Fibroblast of lung (primary cell): ENCODE results near the gene FKBP3. TPM values are rescaled to one million over a fixed set of nuclear protein-coding genes. Genes with fewer than 3 reads are reported as not detected.

Source experiments
- DNase-seq, 2 donors: peaks; one replicate each; pipeline versions ENCODE4 v3.0.0 to v3.0.0-alpha.2; 2010; ENCODE audit warnings: low read depth in 2 of 2
- H2AFZ ChIP-seq: 2 replicates; pipeline ENCODE4 v1.5.1; 2012; ENCODE audit warnings: low read length, control low read depth, inconsistent platforms
- H3K27ac ChIP-seq: 2 replicates; pipeline ENCODE4 v1.5.1; 2011; ENCODE audit warnings: low read length, control low read depth; ENCODE audit not compliant: insufficient read depth
- H3K27me3 ChIP-seq: 2 replicates; pipeline ENCODE4 v1.5.1; 2011; ENCODE audit warnings: mild to moderate bottlenecking, low read length; ENCODE audit not compliant: control insufficient read depth, insufficient read depth
- H3K36me3 ChIP-seq: 2 replicates; pipeline ENCODE4 v1.5.1; 2011; ENCODE audit warnings: low read length; ENCODE audit not compliant: control insufficient read depth, insufficient read depth
- H3K4me1 ChIP-seq: 2 replicates; pipeline ENCODE4 v1.5.1; 2011; ENCODE audit warnings: low read length; ENCODE audit not compliant: control insufficient read depth, insufficient read depth; ENCODE audit errors: extremely low read depth
- H3K4me2 ChIP-seq: 2 replicates; pipeline ENCODE4 v1.5.1; 2011; ENCODE audit warnings: low read length, control low read depth; ENCODE audit not compliant: insufficient read depth; ENCODE audit errors: extremely low read depth
- H3K4me3 ChIP-seq, 4 experiments: fragments of 200-600 bp in 1 of 4; sonication (generic) in 1 of 4; replicated peaks in 1 of 4; 2 replicates each; pipeline ENCODE4 v1.5.1; 2011 to 2016; ENCODE audit warnings: low read length in 4 of 4, low read depth in 3 of 4, mild to moderate bottlenecking in 3 of 4, control low read depth in 2 of 4, inconsistent platforms in 1 of 4, mixed read lengths in 1 of 4; ENCODE audit not compliant: insufficient read depth in 1 of 4; ENCODE audit errors: control extremely low read depth in 1 of 4
- H3K79me2 ChIP-seq: 2 replicates; pipeline ENCODE4 v1.5.1; 2012; ENCODE audit warnings: mild to moderate bottlenecking, low read length, inconsistent platforms; ENCODE audit not compliant: control insufficient read depth, insufficient read depth
- H3K9ac ChIP-seq: 2 replicates; pipeline ENCODE4 v1.5.1; 2011; ENCODE audit warnings: mild to moderate bottlenecking, low read length, control low read depth; ENCODE audit not compliant: insufficient read depth
- H3K9me3 ChIP-seq: 2 replicates; pipeline ENCODE4 v1.5.1; 2012; ENCODE audit warnings: low read depth, low read length; ENCODE audit not compliant: control insufficient read depth, insufficient read depth
- H4K20me1 ChIP-seq: 2 replicates; pipeline ENCODE4 v1.5.1; 2011; ENCODE audit warnings: low read length; ENCODE audit not compliant: control insufficient read depth, insufficient read depth; ENCODE audit errors: extremely low read depth
- EZH2 ChIP-seq: IDR thresholded peaks from 2 replicates; pipeline ENCODE4 v1.5.1; 2012; ENCODE audit warnings: low read length, control low read depth, mild to moderate bottlenecking; ENCODE audit errors: missing control alignments
- polyA plus RNA-seq, 2 donors: library from polyadenylated mRNA; depleted of rRNA in 1 of 2; stranded (reverse) in 1 of 2; unstranded in 1 of 2; fragments of >200 nt; gene quantifications; 2 replicates each; pipeline ENCODE4 v1.2.1, GENCODE V29; 2011 to 2012; ENCODE audit warnings: missing spikeins in 1 of 2
- total RNA-seq: library from RNA; depleted of rRNA; stranded (reverse); fragments of >200 nt; gene quantifications from 2 replicates; pipeline ENCODE4 v1.2.1, GENCODE V29; 2014
- TF ChIP-seq, protein P1 (sequence below), 2 donors: IDR thresholded peaks in 1 of 2; conservative IDR thresholded peaks in 1 of 2; 1 replicate in 1 of 2; 2 replicates in 1 of 2; pipeline ENCODE4 v1.5.1; 2011 to 2012; ENCODE audit warnings: low read length in 2 of 2, control low read depth in 1 of 2, inconsistent platforms in 1 of 2, low read depth in 1 of 2, mild to moderate bottlenecking in 1 of 2

The FKBP3 gene
- total and polyA plus RNA-seq, 2 donors (not counting 1 experiment from before 2014, with no cell fraction given): 29.1 to 101 TPM

DNA sequence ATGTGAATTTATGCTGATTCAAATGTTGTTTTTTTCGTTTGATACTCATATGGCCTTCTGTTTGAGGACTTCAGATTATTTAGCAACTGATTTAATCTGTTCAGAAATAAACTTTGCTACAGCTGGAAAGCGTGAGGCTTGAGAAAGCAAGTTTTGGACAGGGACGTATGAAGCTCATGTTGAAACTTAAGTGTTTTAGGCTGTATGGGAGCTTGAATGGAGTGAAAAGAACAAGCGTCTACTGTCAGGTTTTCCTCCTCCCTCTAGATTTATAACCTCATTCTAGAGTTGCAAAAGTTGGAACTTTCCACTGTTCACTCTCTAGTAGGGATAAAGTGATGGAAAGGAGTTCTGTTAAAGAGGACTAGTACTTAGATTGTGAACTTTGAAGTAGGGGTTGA lies 49.3 kb downstream of the FKBP3 start:
- Histone ChIP-seq H3K9me3 (no peaks in the 10 kb centered on the region), H3K9ac (no peak overlapping the region), H4K20me1 (no peaks in the 10 kb centered on the region), H3K79me2 (peaks cover 59% of the 10 kb centered on the region), H3K4me2 (peak overlapping the region; percentile 71), H3K4me3 (peak overlapping the region; percentile 73 to 98 (median 82)), H3K36me3 (no peaks in the 10 kb centered on the region), H3K27me3 (no peaks in the 10 kb centered on the region), H2AFZ (no peak overlapping the region), H3K27ac (peak overlapping the region; percentile 74), H3K4me1 (no peaks in the 10 kb centered on the region)
- peak; percentile 17 to 75 for DNase-seq
- no peak for TF ChIP-seq EZH2
- TF ChIP-seq, protein P1, sequence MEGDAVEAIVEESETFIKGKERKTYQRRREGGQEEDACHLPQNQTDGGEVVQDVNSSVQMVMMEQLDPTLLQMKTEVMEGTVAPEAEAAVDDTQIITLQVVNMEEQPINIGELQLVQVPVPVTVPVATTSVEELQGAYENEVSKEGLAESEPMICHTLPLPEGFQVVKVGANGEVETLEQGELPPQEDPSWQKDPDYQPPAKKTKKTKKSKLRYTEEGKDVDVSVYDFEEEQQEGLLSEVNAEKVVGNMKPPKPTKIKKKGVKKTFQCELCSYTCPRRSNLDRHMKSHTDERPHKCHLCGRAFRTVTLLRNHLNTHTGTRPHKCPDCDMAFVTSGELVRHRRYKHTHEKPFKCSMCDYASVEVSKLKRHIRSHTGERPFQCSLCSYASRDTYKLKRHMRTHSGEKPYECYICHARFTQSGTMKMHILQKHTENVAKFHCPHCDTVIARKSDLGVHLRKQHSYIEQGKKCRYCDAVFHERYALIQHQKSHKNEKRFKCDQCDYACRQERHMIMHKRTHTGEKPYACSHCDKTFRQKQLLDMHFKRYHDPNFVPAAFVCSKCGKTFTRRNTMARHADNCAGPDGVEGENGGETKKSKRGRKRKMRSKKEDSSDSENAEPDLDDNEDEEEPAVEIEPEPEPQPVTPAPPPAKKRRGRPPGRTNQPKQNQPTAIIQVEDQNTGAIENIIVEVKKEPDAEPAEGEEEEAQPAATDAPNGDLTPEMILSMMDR (conservative IDR thresholded peaks at IDR 0.05 in 1 of 2, IDR thresholded peaks at IDR 0.05 in 1 of 2; ENCODE audit: low read depth in 1 of 2, low read length in 2 of 2): no peak

GRCh38 chr14:45083976-45084722 lies 50.1 kb downstream of the FKBP3 start, which contains the start of gene PRPF39:
Gene PRPF39, plus strand, starts transcription at chr14:45084116. Its CDS starts 11,124 bp downstream, at chr14:45095240.
- DNase-seq: peak; percentile 86 to 90
- no peaks in the 10 kb centered on the region for H3K9me3 ChIP-seq
- no peaks in the 10 kb centered on the region for H4K20me1 ChIP-seq

DNA sequence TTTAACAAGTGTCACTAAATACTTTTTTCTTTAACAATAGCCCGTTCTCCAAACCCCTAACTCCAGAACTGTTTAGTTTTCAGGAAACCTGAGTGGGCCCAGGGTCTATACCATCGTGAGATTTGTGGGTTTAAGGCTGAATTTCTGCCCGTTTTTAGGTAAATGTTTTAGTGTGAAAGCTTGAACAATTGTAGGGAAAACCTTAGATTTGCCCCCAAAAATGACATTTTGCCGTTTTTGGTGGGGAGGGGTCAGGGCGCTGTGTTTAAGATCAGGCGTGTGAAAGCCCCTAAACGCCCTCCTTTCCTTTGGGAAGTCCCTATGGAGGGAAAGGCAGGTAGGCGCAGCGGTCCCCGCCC lies 50.7 kb downstream of the FKBP3 start:
- peak overlapping the region; percentile 11 for H3K9ac ChIP-seq
- no peaks in the 10 kb centered on the region for H3K36me3 ChIP-seq
- H3K4me2 ChIP-seq: peak overlapping the region; percentile 94

More at GRCh38 chr14:45083976-45084722, 50.1 kb downstream of the FKBP3 start, which contains the start of gene PRPF39:
- TF ChIP-seq EZH2: no peak
- TF ChIP-seq, protein P1 (conservative IDR thresholded peaks at IDR 0.05 in 1 of 2, IDR thresholded peaks at IDR 0.05 in 1 of 2; ENCODE audit: low read depth in 1 of 2, low read length in 2 of 2): no peak
- Histone ChIP-seq H3K27ac (peak within 1 kb of the TSS; percentile 74), H3K4me2 (peak within 1 kb of the TSS; percentile 94), H3K79me2 (peaks cover 51% of the 10 kb centered on the region), H3K36me3 (no peaks in the 10 kb centered on the region), H3K9ac (peak within 1 kb of the TSS; percentile 89), H3K4me1 (no peaks in the 10 kb centered on the region), H2AFZ (peak within 1 kb of the TSS; percentile 93), H3K4me3 (peak within 1 kb of the TSS; percentile 73 to 98 (median 82)), H3K27me3 (no peaks in the 10 kb centered on the region)

More for the DNA sequence above, 50.7 kb downstream of the FKBP3 start:
- peak overlapping the region; percentile 88 for H2AFZ ChIP-seq
- TF ChIP-seq EZH2: no peak
- TF ChIP-seq, protein P1 (conservative IDR thresholded peaks at IDR 0.05 in 1 of 2, IDR thresholded peaks at IDR 0.05 in 1 of 2; ENCODE audit: low read depth in 1 of 2, low read length in 2 of 2): no peak
- no peak for DNase-seq
- peaks cover 46% of the 10 kb centered on the region for H3K79me2 ChIP-seq
- peak overlapping the region; percentile 63 to 98 (median 82) for H3K4me3 ChIP-seq
- no peaks in the 10 kb centered on the region for H3K4me1 ChIP-seq
- no peaks in the 10 kb centered on the region for H3K27me3 ChIP-seq
- peak overlapping the region; percentile 37 for H3K27ac ChIP-seq
- H3K9me3 ChIP-seq: no peaks in the 10 kb centered on the region
- H4K20me1 ChIP-seq: no peaks in the 10 kb centered on the region
